Measurements from ENCODE around the gene PARP4. TPM values are rescaled to one million over a fixed set of nuclear protein-coding genes. Genes with fewer than 3 reads are reported as not detected.
"Not testable (repeated sequence)": the region's sequence is repeated elsewhere in the genome, so short reads cannot be mapped to it uniquely, and the experiment has no call there.

The PARP4 gene
- total RNA-seq, 2 experiments from 2014 or later, result 29.5 to 29.6 TPM

DNA sequence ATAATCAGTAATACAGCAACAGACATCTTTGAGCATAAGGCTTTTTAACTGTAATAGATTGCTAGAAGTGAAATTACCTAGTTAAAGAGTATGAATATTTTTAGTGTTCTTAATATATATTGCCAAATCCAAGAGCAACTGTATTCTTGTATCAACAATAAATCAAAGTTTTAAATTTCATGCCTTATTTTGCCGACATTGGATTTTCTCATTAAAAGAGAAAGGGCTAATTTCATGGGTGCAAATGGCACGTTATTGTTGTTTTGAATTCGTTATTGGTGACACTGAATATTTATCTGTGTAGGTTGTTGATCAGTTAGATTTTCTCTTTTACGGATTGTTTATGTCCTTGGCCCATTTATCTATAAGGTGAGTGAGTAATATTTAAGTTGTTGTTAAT lies 106.1 kb downstream of the PARP4 start:
- H3K4me1 Mint-ChIP-seq (ENCODE audit: low read depth), result peaks cover 5% of the 10 kb centered on the region
- no peaks in the 10 kb centered on the region for H3K9me3 Mint-ChIP-seq
- no peak for ATAC-seq (ENCODE audit: poor library complexity)
- intact Hi-C loops (cut with DNase I, micrococcal nuclease), result no loop called here
- no peak for DNase-seq
- Histone ChIP-seq H3K4me1 (ENCODE audit: insufficient read depth, low read length) (no peaks in the 10 kb centered on the region), H3K27me3 (ENCODE audit: control insufficient read depth in 1 of 2, insufficient read depth in 2 of 2, low read length in 2 of 2) (no peaks in the 10 kb centered on the region), H3K4me3 (ENCODE audit: low read length) (no peak overlapping the region), H3K36me3 (ENCODE audit: insufficient read depth, low read length) (no peaks in the 10 kb centered on the region), H3K27ac (ENCODE audit: low read depth in 1 of 2, low read length in 2 of 2) (no peak overlapping the region), H3K9me3 (ENCODE audit: control insufficient read depth in 1 of 2, insufficient read depth in 1 of 2, low read length in 2 of 2) (no peaks in the 10 kb centered on the region)
- H3K27me3 Mint-ChIP-seq, result peaks cover 6% of the 10 kb centered on the region
- H3K4me3 Mint-ChIP-seq, result no peak overlapping the region
- TF ChIP-seq, protein P1, sequence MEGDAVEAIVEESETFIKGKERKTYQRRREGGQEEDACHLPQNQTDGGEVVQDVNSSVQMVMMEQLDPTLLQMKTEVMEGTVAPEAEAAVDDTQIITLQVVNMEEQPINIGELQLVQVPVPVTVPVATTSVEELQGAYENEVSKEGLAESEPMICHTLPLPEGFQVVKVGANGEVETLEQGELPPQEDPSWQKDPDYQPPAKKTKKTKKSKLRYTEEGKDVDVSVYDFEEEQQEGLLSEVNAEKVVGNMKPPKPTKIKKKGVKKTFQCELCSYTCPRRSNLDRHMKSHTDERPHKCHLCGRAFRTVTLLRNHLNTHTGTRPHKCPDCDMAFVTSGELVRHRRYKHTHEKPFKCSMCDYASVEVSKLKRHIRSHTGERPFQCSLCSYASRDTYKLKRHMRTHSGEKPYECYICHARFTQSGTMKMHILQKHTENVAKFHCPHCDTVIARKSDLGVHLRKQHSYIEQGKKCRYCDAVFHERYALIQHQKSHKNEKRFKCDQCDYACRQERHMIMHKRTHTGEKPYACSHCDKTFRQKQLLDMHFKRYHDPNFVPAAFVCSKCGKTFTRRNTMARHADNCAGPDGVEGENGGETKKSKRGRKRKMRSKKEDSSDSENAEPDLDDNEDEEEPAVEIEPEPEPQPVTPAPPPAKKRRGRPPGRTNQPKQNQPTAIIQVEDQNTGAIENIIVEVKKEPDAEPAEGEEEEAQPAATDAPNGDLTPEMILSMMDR (IDR thresholded peaks at IDR 0.05), result no peak
- H3K36me3 Mint-ChIP-seq (ENCODE audit: low read depth), result no peaks in the 10 kb centered on the region
- POLR2A ChIA-PET, result no interaction called here
- CTCF ChIA-PET, result no interaction called here
- no peak overlapping the region for H3K27ac Mint-ChIP-seq

GRCh38 chr13:24396821-24397220 lies 115.8 kb downstream of the PARP4 start:
- no peak for DNase-seq
- peaks cover 4% of the 10 kb centered on the region for H3K36me3 Mint-ChIP-seq (ENCODE audit: low read depth)
- no peak overlapping the region for H3K27ac Mint-ChIP-seq
- Histone ChIP-seq H3K36me3 (ENCODE audit: insufficient read depth, low read length) (no peaks in the 10 kb centered on the region), H3K4me1 (ENCODE audit: insufficient read depth, low read length) (no peaks in the 10 kb centered on the region), H3K9me3 (ENCODE audit: control insufficient read depth in 1 of 2, insufficient read depth in 1 of 2, low read length in 2 of 2) (peaks cover 4 to 18% of the 10 kb centered on the region in 2 experiments), H3K27me3 (ENCODE audit: control insufficient read depth in 1 of 2, insufficient read depth in 2 of 2, low read length in 2 of 2) (no peaks in the 10 kb centered on the region), H3K27ac (ENCODE audit: low read depth in 1 of 2, low read length in 2 of 2) (no peak overlapping the region), H3K4me3 (ENCODE audit: low read length) (no peak overlapping the region)
- no peak for ATAC-seq (ENCODE audit: poor library complexity)
- TF ChIP-seq, protein P1 (IDR thresholded peaks at IDR 0.05), result no peak
- ChIA-PET POLR2A (no interaction called here), CTCF (no interaction called here)
- no peaks in the 10 kb centered on the region for H3K27me3 Mint-ChIP-seq
- H3K9me3 Mint-ChIP-seq, result peaks cover 4% of the 10 kb centered on the region
- intact Hi-C loops (cut with DNase I, micrococcal nuclease), result no loop called here
- H3K4me3 Mint-ChIP-seq, result no peak overlapping the region
- no peaks in the 10 kb centered on the region for H3K4me1 Mint-ChIP-seq (ENCODE audit: low read depth)

DNA sequence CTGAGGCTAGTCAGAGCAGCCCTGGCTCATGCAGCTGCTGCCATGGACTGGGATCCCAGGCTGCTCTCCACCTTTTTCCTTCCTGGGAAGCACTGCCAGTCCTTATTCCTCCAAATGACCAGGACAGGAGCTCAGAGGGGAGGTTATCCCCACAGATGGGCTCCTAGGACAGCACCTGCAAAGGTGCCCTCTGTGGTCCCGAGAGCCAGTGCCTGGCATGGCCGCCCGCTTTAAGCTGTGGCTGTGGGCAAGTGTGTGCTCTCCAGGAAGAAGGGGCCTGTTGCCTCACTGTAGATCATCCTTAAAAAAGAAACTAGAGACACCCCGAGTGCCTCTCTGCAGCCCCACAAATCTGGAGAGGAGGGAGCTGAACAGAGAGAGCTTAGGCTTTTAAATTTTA lies 119.6 kb downstream of the PARP4 start:
- intact Hi-C loops (cut with DNase I, micrococcal nuclease), result no loop called here
- no peak overlapping the region for H3K4me3 ChIP-seq (ENCODE audit: low read length)
- Mint-ChIP-seq H3K27me3 (no peaks in the 10 kb centered on the region), H3K36me3 (ENCODE audit: low read depth) (peaks cover 4% of the 10 kb centered on the region), H3K4me3 (no peak overlapping the region), H3K4me1 (ENCODE audit: low read depth) (no peaks in the 10 kb centered on the region), H3K9me3 (peaks cover 4% of the 10 kb centered on the region), H3K27ac (no peak overlapping the region)
- ChIA-PET POLR2A (no interaction called here), CTCF (no interaction called here)
- DNase-seq (no peak), ATAC-seq (ENCODE audit: poor library complexity) (no peak)
- TF ChIP-seq, protein P1 (IDR thresholded peaks at IDR 0.05), result no peak
- H3K4me1 ChIP-seq (ENCODE audit: insufficient read depth, low read length), result no peaks in the 10 kb centered on the region
- H3K27me3 ChIP-seq (ENCODE audit: control insufficient read depth in 1 of 2, insufficient read depth in 2 of 2, low read length in 2 of 2), result no peaks in the 10 kb centered on the region
- H3K9me3 ChIP-seq (ENCODE audit: control insufficient read depth in 1 of 2, insufficient read depth in 1 of 2, low read length in 2 of 2), result peaks cover 4 to 18% of the 10 kb centered on the region in 2 experiments
- H3K27ac ChIP-seq (ENCODE audit: low read depth in 1 of 2, low read length in 2 of 2), result no peak overlapping the region
- no peaks in the 10 kb centered on the region for H3K36me3 ChIP-seq (ENCODE audit: insufficient read depth, low read length)

- H3K4me1 ChIP-seq (ENCODE audit: insufficient read depth, low read length); intact Hi-C loops (cut with DNase I, micrococcal nuclease); H3K4me3 Mint-ChIP-seq; DNase-seq; H3K27ac ChIP-seq (ENCODE audit: low read depth in 1 of 2, low read length in 2 of 2); H3K9me3 Mint-ChIP-seq; H3K36me3 Mint-ChIP-seq (ENCODE audit: low read depth); H3K4me1 Mint-ChIP-seq (ENCODE audit: low read depth); POLR2A ChIA-PET; CTCF ChIA-PET; H3K27me3 Mint-ChIP-seq; ATAC-seq (ENCODE audit: poor library complexity); H3K27ac Mint-ChIP-seq; H3K4me3 ChIP-seq (ENCODE audit: low read length); H3K27me3 ChIP-seq (ENCODE audit: control insufficient read depth in 1 of 2, insufficient read depth in 2 of 2, low read length in 2 of 2); H3K36me3 ChIP-seq (ENCODE audit: insufficient read depth, low read length): not testable (repeated sequence)
- H3K9me3 ChIP-seq (ENCODE audit: control insufficient read depth in 1 of 2, insufficient read depth in 1 of 2, low read length in 2 of 2), result peaks cover 4 to 18% of the 10 kb centered on the region in 2 experiments
These were observed 120.6 kb downstream of the PARP4 start for GRCh38 chr13:24391771-24392683.

DNA sequence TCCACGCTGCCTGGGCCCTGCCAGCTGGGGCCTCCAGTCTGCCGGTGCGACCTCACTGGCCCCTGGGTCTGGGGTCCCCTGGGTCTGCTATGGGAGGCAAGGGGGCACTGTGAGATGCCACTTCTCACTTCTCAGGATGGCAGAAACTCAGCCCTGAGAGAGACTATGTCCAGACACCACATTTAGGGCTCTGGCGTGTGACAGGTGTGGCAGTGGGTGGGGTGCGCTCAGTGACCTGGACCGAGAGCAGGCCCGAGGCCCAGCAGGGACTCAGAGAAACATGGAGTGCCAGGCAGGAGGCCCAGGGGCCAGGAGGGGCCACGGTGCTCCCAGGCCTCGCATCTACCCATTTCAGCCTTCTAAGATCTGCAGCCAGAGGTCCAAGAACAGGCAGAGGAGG lies 121.8 kb downstream of the PARP4 start:
- H3K27me3 ChIP-seq (ENCODE audit: control insufficient read depth in 1 of 2, insufficient read depth in 2 of 2, low read length in 2 of 2); intact Hi-C loops (cut with DNase I, micrococcal nuclease); H3K4me1 ChIP-seq (ENCODE audit: insufficient read depth, low read length); H3K27ac Mint-ChIP-seq; DNase-seq; H3K9me3 Mint-ChIP-seq; H3K36me3 Mint-ChIP-seq (ENCODE audit: low read depth); H3K4me1 Mint-ChIP-seq (ENCODE audit: low read depth); H3K4me3 ChIP-seq (ENCODE audit: low read length); H3K36me3 ChIP-seq (ENCODE audit: insufficient read depth, low read length); ATAC-seq (ENCODE audit: poor library complexity); POLR2A ChIA-PET; H3K27me3 Mint-ChIP-seq; H3K27ac ChIP-seq (ENCODE audit: low read depth in 1 of 2, low read length in 2 of 2); CTCF ChIA-PET; H3K4me3 Mint-ChIP-seq: not testable (repeated sequence)
- H3K9me3 ChIP-seq (ENCODE audit: control insufficient read depth in 1 of 2, insufficient read depth in 1 of 2, low read length in 2 of 2), result peaks cover 0 to 12% of the 10 kb centered on the region in 2 experiments

All from CD4-positive, alpha-beta T cell (primary cell).